Stimulated activated naive CD8-positive, alpha-beta T cell treated with anti-CD3 and anti-CD28 coated beads, Interleukin-15, Interleukin-2, amounts not matched to agents 100 ng/mL and 50 ng/mL, for 24 hours (primary cell): Measurements from ENCODE around the gene COL4A2.

Experiments
- H3K27ac Mint-ChIP-seq: one replicate; pipeline ENCODE4 v1.8.0; 2021; ENCODE audit warnings: mild to moderate bottlenecking, mixed read lengths
- H3K27me3 Mint-ChIP-seq: one replicate; pipeline ENCODE4 v1.8.0; 2021; ENCODE audit warnings: mixed read lengths
- H3K36me3 Mint-ChIP-seq: one replicate; pipeline ENCODE4 v1.8.0; 2021; ENCODE audit warnings: low read depth, mixed read lengths
- H3K4me1 Mint-ChIP-seq: one replicate; pipeline ENCODE4 v1.8.0; 2021; ENCODE audit warnings: low read depth, mixed read lengths
- H3K4me3 Mint-ChIP-seq: one replicate; pipeline ENCODE4 v1.8.0; 2021; ENCODE audit warnings: mild to moderate bottlenecking, mixed read lengths
- H3K9me3 Mint-ChIP-seq: one replicate; pipeline ENCODE4 v1.8.0; 2021; ENCODE audit warnings: mixed read lengths

Gene COL4A2

GRCh38 chr13:110293037-110293436 lies 14.0 kb upstream of the COL4A2 start:
- Mint-ChIP-seq H3K4me3 (no peak overlapping the region), H3K9me3 (peaks cover 3% of the 10 kb centered on the region), H3K4me1 (no peaks in the 10 kb centered on the region), H3K27ac (no peak overlapping the region), H3K27me3 (peaks cover 32% of the 10 kb centered on the region), H3K36me3 (no peaks in the 10 kb centered on the region)

- peaks cover 38% of the 10 kb centered on the region for H3K27me3 Mint-ChIP-seq
- peaks cover 3% of the 10 kb centered on the region for H3K9me3 Mint-ChIP-seq
- H3K27ac Mint-ChIP-seq, result no peak overlapping the region
- H3K4me1 Mint-ChIP-seq, result peaks cover 2% of the 10 kb centered on the region
- no peaks in the 10 kb centered on the region for H3K36me3 Mint-ChIP-seq
- no peak overlapping the region for H3K4me3 Mint-ChIP-seq
Observed at GRCh38 chr13:110293649-110294048, 13.4 kb upstream of the COL4A2 start.

GRCh38 chr13:110294146-110294545 lies 12.9 kb upstream of the COL4A2 start:
- Mint-ChIP-seq H3K9me3 (peaks cover 3% of the 10 kb centered on the region), H3K27me3 (peaks cover 41% of the 10 kb centered on the region), H3K4me1 (peaks cover 5% of the 10 kb centered on the region), H3K27ac (no peak overlapping the region), H3K36me3 (no peaks in the 10 kb centered on the region), H3K4me3 (no peak overlapping the region)

GRCh38 chr13:110294622-110295021 lies 12.5 kb upstream of the COL4A2 start:
- peaks cover 3% of the 10 kb centered on the region for H3K9me3 Mint-ChIP-seq
- no peak overlapping the region for H3K27ac Mint-ChIP-seq
- peaks cover 5% of the 10 kb centered on the region for H3K4me1 Mint-ChIP-seq
- H3K27me3 Mint-ChIP-seq, result peaks cover 41% of the 10 kb centered on the region
- H3K36me3 Mint-ChIP-seq, result no peaks in the 10 kb centered on the region
- no peak overlapping the region for H3K4me3 Mint-ChIP-seq

GRCh38 chr13:110297011-110297410 lies 10.1 kb upstream of the COL4A2 start:
- Mint-ChIP-seq H3K9me3 (no peaks in the 10 kb centered on the region), H3K27ac (no peak overlapping the region), H3K4me1 (peaks cover 5% of the 10 kb centered on the region), H3K36me3 (no peaks in the 10 kb centered on the region), H3K27me3 (peaks cover 54% of the 10 kb centered on the region), H3K4me3 (no peak overlapping the region)

GRCh38 chr13:110297766-110298504 lies 9.1 kb upstream of the COL4A2 start:
- Mint-ChIP-seq H3K4me1 (peaks cover 5% of the 10 kb centered on the region), H3K9me3 (no peaks in the 10 kb centered on the region), H3K27ac (no peak overlapping the region), H3K27me3 (peaks cover 59% of the 10 kb centered on the region), H3K36me3 (no peaks in the 10 kb centered on the region), H3K4me3 (no peak overlapping the region)

GRCh38 chr13:110298505-110299282 lies 8.4 kb upstream of the COL4A2 start:
- Mint-ChIP-seq H3K27ac (no peak overlapping the region), H3K27me3 (peaks cover 66% of the 10 kb centered on the region), H3K9me3 (no peaks in the 10 kb centered on the region), H3K4me1 (peaks cover 5% of the 10 kb centered on the region), H3K4me3 (no peak overlapping the region), H3K36me3 (no peaks in the 10 kb centered on the region)

- no peak overlapping the region for H3K27ac Mint-ChIP-seq
- no peaks in the 10 kb centered on the region for H3K9me3 Mint-ChIP-seq
- no peak overlapping the region for H3K4me3 Mint-ChIP-seq
- no peaks in the 10 kb centered on the region for H3K36me3 Mint-ChIP-seq
- peaks cover 69% of the 10 kb centered on the region for H3K27me3 Mint-ChIP-seq
- peaks cover 5% of the 10 kb centered on the region for H3K4me1 Mint-ChIP-seq
Observed at GRCh38 chr13:110299283-110299840, 7.7 kb upstream of the COL4A2 start.

GRCh38 chr13:110300090-110300815 lies 6.8 kb upstream of the COL4A2 start:
- no peaks in the 10 kb centered on the region for H3K36me3 Mint-ChIP-seq
- no peak overlapping the region for H3K27ac Mint-ChIP-seq
- H3K4me3 Mint-ChIP-seq, result no peak overlapping the region
- H3K4me1 Mint-ChIP-seq, result peaks cover 5% of the 10 kb centered on the region
- H3K9me3 Mint-ChIP-seq, result no peaks in the 10 kb centered on the region
- H3K27me3 Mint-ChIP-seq, result peaks cover 72% of the 10 kb centered on the region

- Mint-ChIP-seq H3K27me3 (peaks cover 76% of the 10 kb centered on the region), H3K27ac (no peak overlapping the region), H3K36me3 (no peaks in the 10 kb centered on the region), H3K4me1 (peaks cover 5% of the 10 kb centered on the region), H3K4me3 (no peak overlapping the region), H3K9me3 (no peaks in the 10 kb centered on the region)
Observed at GRCh38 chr13:110301083-110301482, 6.0 kb upstream of the COL4A2 start.

GRCh38 chr13:110301606-110302553 lies 5.2 kb upstream of the COL4A2 start:
- no peak overlapping the region for H3K27ac Mint-ChIP-seq
- no peaks in the 10 kb centered on the region for H3K36me3 Mint-ChIP-seq
- no peaks in the 10 kb centered on the region for H3K9me3 Mint-ChIP-seq
- H3K27me3 Mint-ChIP-seq, result peaks cover 73% of the 10 kb centered on the region
- H3K4me1 Mint-ChIP-seq, result peaks cover 5% of the 10 kb centered on the region
- no peak overlapping the region for H3K4me3 Mint-ChIP-seq

GRCh38 chr13:110302997-110303396 lies 4.1 kb upstream of the COL4A2 start:
- Mint-ChIP-seq H3K9me3 (no peaks in the 10 kb centered on the region), H3K27ac (no peak overlapping the region), H3K4me1 (peaks cover 7% of the 10 kb centered on the region), H3K4me3 (no peak overlapping the region), H3K36me3 (no peaks in the 10 kb centered on the region), H3K27me3 (peaks cover 68% of the 10 kb centered on the region)

GRCh38 chr13:110303644-110304043 lies 3.4 kb upstream of the COL4A2 start:
- H3K4me3 Mint-ChIP-seq, result no peak overlapping the region
- peaks cover 8% of the 10 kb centered on the region for H3K4me1 Mint-ChIP-seq
- no peaks in the 10 kb centered on the region for H3K9me3 Mint-ChIP-seq
- no peaks in the 10 kb centered on the region for H3K36me3 Mint-ChIP-seq
- H3K27ac Mint-ChIP-seq, result no peak overlapping the region
- H3K27me3 Mint-ChIP-seq, result peaks cover 68% of the 10 kb centered on the region

- H3K4me1 Mint-ChIP-seq, result peaks cover 6% of the 10 kb centered on the region
- H3K27me3 Mint-ChIP-seq, result peaks cover 70% of the 10 kb centered on the region
- H3K27ac Mint-ChIP-seq, result no peak overlapping the region
- H3K36me3 Mint-ChIP-seq, result no peaks in the 10 kb centered on the region
- no peak overlapping the region for H3K4me3 Mint-ChIP-seq
- H3K9me3 Mint-ChIP-seq, result no peaks in the 10 kb centered on the region
Observed at GRCh38 chr13:110304256-110304655, 2.8 kb upstream of the COL4A2 start.
